Measurements from ENCODE around the gene COMMD8.

Gene COMMD8

DNA sequence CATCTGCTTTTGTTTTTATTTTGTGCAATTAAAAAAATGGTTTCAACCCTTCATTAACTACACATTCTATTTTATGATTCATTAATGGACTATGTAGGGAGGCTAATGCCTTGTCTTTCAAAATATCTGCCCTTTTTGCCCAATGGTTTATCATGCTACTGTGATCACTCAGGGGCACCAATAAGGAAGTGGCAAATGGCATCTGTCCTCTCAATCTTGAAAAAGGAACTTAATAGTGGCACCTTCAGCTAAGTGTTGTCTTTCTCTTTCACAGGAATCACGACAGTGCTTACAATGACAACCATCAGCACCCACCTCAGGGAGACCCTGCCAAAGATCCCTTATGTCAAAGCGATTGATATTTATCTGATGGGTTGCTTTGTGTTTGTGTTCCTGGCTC is 57.1 kb downstream of the COMMD8 start:
- Histone ChIP-seq H3K9me3 (replicated peaks; ENCODE audit: insufficient read depth, low read length) (no peaks in the 10 kb centered on the region), H3K9me2 (replicated peaks; ENCODE audit: insufficient read depth, low read length) (no peaks in the 10 kb centered on the region), H3K36me3 (replicated peaks; ENCODE audit: insufficient read depth, low read length) (no peaks in the 10 kb centered on the region), H3K9ac (ENCODE audit: low read length) (no peak overlapping the region), H3K4me2 (ENCODE audit: low read depth, low read length) (no peak overlapping the region), H4K20me1 (ENCODE audit: insufficient read depth, low read length) (no peaks in the 10 kb centered on the region), H3F3A (ENCODE audit: insufficient read depth, low read length) (no peaks in the 10 kb centered on the region), H3K27ac (ENCODE audit: low read length) (no peak overlapping the region), H3K4me3 (ENCODE audit: low read length) (no peak overlapping the region), H3K4me1 (ENCODE audit: low read length) (no peaks in the 10 kb centered on the region), H3K27me3 (replicated peaks; ENCODE audit: insufficient read depth, low read length) (no peaks in the 10 kb centered on the region), H2AFZ (ENCODE audit: low read length) (no peak overlapping the region), H3K79me2 (ENCODE audit: low read length) (no peaks in the 10 kb centered on the region)
- TF ChIP-seq, protein P1, sequence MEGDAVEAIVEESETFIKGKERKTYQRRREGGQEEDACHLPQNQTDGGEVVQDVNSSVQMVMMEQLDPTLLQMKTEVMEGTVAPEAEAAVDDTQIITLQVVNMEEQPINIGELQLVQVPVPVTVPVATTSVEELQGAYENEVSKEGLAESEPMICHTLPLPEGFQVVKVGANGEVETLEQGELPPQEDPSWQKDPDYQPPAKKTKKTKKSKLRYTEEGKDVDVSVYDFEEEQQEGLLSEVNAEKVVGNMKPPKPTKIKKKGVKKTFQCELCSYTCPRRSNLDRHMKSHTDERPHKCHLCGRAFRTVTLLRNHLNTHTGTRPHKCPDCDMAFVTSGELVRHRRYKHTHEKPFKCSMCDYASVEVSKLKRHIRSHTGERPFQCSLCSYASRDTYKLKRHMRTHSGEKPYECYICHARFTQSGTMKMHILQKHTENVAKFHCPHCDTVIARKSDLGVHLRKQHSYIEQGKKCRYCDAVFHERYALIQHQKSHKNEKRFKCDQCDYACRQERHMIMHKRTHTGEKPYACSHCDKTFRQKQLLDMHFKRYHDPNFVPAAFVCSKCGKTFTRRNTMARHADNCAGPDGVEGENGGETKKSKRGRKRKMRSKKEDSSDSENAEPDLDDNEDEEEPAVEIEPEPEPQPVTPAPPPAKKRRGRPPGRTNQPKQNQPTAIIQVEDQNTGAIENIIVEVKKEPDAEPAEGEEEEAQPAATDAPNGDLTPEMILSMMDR (IDR thresholded peaks at IDR 0.05; ENCODE audit: low read length): no peak
- TF ChIP-seq EZH2phosphoT487 (IDR thresholded peaks at IDR 0.05; ENCODE audit: low read length) (no peak), EZH2 (optimal IDR thresholded peaks at IDR 0.05; ENCODE audit: low read depth, low read length) (no peak)
- no peak for DNase-seq

Measured in MM.1S (cell line).